Kidney capillary endothelial cell (primary cell): Measurements from ENCODE around the gene ID2.
"Not testable (repeated sequence)": the region's sequence is repeated elsewhere in the genome, so short reads cannot be mapped to it uniquely, and the experiment has no call there.

ENCODE experiments used
- DNase-seq: peaks from one replicate; pipeline ENCODE4 v3.0.0-alpha.2; 2018; ENCODE audit warnings: low spot score

Gene ID2

GRCh38 chr2:8685697-8686358 lies 4.0 kb downstream of the ID2 start:
- peak; percentile 57 for DNase-seq

GRCh38 chr2:8691859-8692437 lies 10.1 kb downstream of the ID2 start:
- DNase-seq = no peak

- no peak for DNase-seq
These were observed 10.9 kb downstream of the ID2 start for GRCh38 chr2:8692783-8693156.

- peak; percentile 11 for DNase-seq
These were observed 11.4 kb downstream of the ID2 start for GRCh38 chr2:8693157-8693821.

GRCh38 chr2:8694737-8695136 lies 12.9 kb downstream of the ID2 start:
- no peak for DNase-seq

GRCh38 chr2:8697190-8697589 lies 15.3 kb downstream of the ID2 start:
- DNase-seq = no peak

- no peak for DNase-seq
These were observed 18.0 kb downstream of the ID2 start for GRCh38 chr2:8699839-8700238.

GRCh38 chr2:8701681-8702379 lies 20.0 kb downstream of the ID2 start:
- DNase-seq = no peak

- DNase-seq = no peak
These were observed 23.1 kb downstream of the ID2 start for GRCh38 chr2:8704906-8705305.

GRCh38 chr2:8709611-8710010 lies 27.8 kb downstream of the ID2 start:
- no peak for DNase-seq

- DNase-seq = no peak
These were observed 29.1 kb downstream of the ID2 start for GRCh38 chr2:8710951-8711350.

- DNase-seq = no peak
These were observed 32.4 kb downstream of the ID2 start for GRCh38 chr2:8714283-8714682.

- no peak for DNase-seq
These were observed 33.1 kb downstream of the ID2 start for GRCh38 chr2:8714971-8715370.

- DNase-seq = no peak
These were observed 37.7 kb downstream of the ID2 start for GRCh38 chr2:8719528-8719927.

GRCh38 chr2:8720741-8721140 lies 38.9 kb downstream of the ID2 start:
- no peak for DNase-seq

- DNase-seq = no peak
These were observed 39.6 kb downstream of the ID2 start for GRCh38 chr2:8721410-8721809.

- DNase-seq = no peak
These were observed 41.1 kb downstream of the ID2 start for GRCh38 chr2:8722986-8723385.

- DNase-seq = no peak
These were observed 44.0 kb downstream of the ID2 start for GRCh38 chr2:8725838-8726237.

GRCh38 chr2:8728305-8729015 lies 46.6 kb downstream of the ID2 start:
- DNase-seq = no peak

GRCh38 chr2:8729101-8729500 lies 47.2 kb downstream of the ID2 start:
- DNase-seq = not testable (repeated sequence)

GRCh38 chr2:8729939-8730338 lies 48.1 kb downstream of the ID2 start:
- DNase-seq = no peak

- no peak for DNase-seq
These were observed 50.7 kb downstream of the ID2 start for GRCh38 chr2:8732601-8733000.
